GM12878 (cell line): ENCODE results near the gene SP6. TPM values are rescaled to one million over a fixed set of nuclear protein-coding genes. Genes with fewer than 3 reads are reported as not detected.

Experiments
- polyA plus RNA-seq, 11 experiments: library from polyadenylated mRNA; depleted of rRNA in 4 of 11; unstranded in 6 of 11; stranded (reverse) in 5 of 11; fragments of >200 nt; fragmentation: Nextera tagmentation in 4 of 11; fragmentation: Illumina TruSeq in 1 of 11; extraction: Ambion mirVana in 4 of 11; extraction: Trizol in 1 of 11; gene quantifications; 1 replicate in 1 of 11; 2 replicates in 10 of 11; pipeline versions ENCODE4 v1.2.1 to v1.2.3, GENCODE V29; 2011 to 2016; ENCODE audit warnings: inconsistent platforms in 2 of 11, missing spikeins in 2 of 11, low read depth in 1 of 11
- total RNA-seq, 4 experiments: library from RNA; depleted of rRNA in 3 of 4; stranded (reverse); fragments of >200 nt in 3 of 4; fragmentation: Illumina TruSeq in 1 of 4; extraction: Trizol in 1 of 4; gene quantifications; 2 replicates each; pipeline versions ENCODE4 v1.2.1 to v1.2.3, GENCODE V29; 2013 to 2021
- TF ChIP-seq, protein P1 (sequence below): IDR thresholded peaks from 2 replicates; pipeline ENCODE4 v1.6.1; 2012; ENCODE audit warnings: improper control_type of control experiment, low read depth, low read length; ENCODE audit not compliant: insufficient replicate concordance
- TF ChIP-seq, protein P2 (sequence below): fragments of 450-650 bp; IDR thresholded peaks from 2 replicates; pipeline ENCODE4 v1.6.1; 2017; ENCODE audit warnings: mild to moderate bottlenecking, low read depth, inconsistent platforms; ENCODE audit not compliant: poor library complexity, severe bottlenecking
- TF ChIP-seq, protein P3 (sequence below): fragments of 450-650 bp; formaldehyde crosslinking; IDR thresholded peaks from 2 replicates; pipeline ENCODE4 v1.5.0; 2022; ENCODE audit warnings: mild to moderate bottlenecking, missing genetic modification characterization

Gene SP6
- total and polyA plus RNA-seq, 10 of the 15 experiments (the other 5 are each of a cell fraction or from before 2014, with no cell fraction given) = 0.05 to 0.15 (median 0.06) TPM; not detected in 7

DNA sequence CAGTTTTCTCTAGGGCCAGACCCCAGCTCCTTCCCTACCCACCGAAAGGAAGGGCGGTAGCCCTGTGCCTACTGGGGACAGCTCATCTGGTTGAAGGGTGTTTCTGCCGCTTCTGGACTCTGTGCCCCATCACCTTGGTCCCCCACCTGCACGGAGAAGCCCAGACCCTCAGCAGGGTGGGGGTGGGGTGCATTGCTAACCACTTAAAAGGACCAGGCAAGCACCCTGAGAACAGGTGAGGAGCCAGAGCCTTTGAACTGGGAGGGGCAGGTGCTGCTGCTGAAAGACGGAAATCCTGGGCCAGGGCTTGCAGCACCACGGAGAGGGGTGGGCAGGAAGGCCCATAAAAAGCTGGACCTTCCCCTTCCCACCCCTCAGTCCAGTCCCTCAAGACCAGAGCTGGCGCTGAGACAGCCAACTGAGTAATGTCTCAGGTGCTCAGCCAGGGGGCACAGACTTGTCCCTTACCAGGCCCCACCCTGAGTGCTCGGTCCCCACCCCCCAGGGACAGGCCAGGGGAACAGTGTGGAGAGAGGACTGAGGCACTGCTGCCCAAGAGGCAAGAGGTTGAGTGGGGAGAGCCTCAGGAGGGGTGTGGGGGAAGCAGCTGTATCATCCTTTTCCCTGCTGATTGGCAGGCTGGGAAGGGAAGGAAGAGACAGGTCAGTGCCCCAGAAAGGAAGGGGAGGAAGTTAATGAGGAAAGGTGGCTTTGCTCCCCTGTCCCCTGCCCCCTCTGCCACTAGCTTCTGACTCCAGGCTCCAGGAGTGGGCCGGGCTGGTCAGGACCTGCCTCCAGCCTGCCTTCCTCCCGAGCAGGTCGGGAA, 34.2 kb upstream of the SP6 start (continued):
- TF ChIP-seq, protein P1, sequence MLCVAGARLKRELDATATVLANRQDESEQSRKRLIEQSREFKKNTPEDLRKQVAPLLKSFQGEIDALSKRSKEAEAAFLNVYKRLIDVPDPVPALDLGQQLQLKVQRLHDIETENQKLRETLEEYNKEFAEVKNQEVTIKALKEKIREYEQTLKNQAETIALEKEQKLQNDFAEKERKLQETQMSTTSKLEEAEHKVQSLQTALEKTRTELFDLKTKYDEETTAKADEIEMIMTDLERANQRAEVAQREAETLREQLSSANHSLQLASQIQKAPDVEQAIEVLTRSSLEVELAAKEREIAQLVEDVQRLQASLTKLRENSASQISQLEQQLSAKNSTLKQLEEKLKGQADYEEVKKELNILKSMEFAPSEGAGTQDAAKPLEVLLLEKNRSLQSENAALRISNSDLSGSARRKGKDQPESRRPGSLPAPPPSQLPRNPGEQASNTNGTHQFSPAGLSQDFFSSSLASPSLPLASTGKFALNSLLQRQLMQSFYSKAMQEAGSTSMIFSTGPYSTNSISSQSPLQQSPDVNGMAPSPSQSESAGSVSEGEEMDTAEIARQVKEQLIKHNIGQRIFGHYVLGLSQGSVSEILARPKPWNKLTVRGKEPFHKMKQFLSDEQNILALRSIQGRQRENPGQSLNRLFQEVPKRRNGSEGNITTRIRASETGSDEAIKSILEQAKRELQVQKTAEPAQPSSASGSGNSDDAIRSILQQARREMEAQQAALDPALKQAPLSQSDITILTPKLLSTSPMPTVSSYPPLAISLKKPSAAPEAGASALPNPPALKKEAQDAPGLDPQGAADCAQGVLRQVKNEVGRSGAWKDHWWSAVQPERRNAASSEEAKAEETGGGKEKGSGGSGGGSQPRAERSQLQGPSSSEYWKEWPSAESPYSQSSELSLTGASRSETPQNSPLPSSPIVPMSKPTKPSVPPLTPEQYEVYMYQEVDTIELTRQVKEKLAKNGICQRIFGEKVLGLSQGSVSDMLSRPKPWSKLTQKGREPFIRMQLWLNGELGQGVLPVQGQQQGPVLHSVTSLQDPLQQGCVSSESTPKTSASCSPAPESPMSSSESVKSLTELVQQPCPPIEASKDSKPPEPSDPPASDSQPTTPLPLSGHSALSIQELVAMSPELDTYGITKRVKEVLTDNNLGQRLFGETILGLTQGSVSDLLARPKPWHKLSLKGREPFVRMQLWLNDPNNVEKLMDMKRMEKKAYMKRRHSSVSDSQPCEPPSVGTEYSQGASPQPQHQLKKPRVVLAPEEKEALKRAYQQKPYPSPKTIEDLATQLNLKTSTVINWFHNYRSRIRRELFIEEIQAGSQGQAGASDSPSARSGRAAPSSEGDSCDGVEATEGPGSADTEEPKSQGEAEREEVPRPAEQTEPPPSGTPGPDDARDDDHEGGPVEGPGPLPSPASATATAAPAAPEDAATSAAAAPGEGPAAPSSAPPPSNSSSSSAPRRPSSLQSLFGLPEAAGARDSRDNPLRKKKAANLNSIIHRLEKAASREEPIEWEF = no peak
- TF ChIP-seq, protein P2, sequence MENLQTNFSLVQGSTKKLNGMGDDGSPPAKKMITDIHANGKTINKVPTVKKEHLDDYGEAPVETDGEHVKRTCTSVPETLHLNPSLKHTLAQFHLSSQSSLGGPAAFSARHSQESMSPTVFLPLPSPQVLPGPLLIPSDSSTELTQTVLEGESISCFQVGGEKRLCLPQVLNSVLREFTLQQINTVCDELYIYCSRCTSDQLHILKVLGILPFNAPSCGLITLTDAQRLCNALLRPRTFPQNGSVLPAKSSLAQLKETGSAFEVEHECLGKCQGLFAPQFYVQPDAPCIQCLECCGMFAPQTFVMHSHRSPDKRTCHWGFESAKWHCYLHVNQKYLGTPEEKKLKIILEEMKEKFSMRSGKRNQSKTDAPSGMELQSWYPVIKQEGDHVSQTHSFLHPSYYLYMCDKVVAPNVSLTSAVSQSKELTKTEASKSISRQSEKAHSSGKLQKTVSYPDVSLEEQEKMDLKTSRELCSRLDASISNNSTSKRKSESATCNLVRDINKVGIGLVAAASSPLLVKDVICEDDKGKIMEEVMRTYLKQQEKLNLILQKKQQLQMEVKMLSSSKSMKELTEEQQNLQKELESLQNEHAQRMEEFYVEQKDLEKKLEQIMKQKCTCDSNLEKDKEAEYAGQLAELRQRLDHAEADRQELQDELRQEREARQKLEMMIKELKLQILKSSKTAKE = no peak
- TF ChIP-seq, protein P3, sequence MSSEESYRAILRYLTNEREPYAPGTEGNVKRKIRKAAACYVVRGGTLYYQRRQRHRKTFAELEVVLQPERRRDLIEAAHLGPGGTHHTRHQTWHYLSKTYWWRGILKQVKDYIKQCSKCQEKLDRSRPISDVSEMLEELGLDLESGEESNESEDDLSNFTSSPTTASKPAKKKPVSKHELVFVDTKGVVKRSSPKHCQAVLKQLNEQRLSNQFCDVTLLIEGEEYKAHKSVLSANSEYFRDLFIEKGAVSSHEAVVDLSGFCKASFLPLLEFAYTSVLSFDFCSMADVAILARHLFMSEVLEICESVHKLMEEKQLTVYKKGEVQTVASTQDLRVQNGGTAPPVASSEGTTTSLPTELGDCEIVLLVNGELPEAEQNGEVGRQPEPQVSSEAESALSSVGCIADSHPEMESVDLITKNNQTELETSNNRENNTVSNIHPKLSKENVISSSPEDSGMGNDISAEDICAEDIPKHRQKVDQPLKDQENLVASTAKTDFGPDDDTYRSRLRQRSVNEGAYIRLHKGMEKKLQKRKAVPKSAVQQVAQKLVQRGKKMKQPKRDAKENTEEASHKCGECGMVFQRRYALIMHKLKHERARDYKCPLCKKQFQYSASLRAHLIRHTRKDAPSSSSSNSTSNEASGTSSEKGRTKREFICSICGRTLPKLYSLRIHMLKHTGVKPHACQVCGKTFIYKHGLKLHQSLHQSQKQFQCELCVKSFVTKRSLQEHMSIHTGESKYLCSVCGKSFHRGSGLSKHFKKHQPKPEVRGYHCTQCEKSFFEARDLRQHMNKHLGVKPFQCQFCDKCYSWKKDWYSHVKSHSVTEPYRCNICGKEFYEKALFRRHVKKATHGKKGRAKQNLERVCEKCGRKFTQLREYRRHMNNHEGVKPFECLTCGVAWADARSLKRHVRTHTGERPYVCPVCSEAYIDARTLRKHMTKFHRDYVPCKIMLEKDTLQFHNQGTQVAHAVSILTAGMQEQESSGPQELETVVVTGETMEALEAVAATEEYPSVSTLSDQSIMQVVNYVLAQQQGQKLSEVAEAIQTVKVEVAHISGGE (CRISPR knock-in tag) = no peak
